Body of pancreas (tissue), 4 donors: ENCODE results near the gene OR12D3.

Experiments used
- POLR2A ChIP-seq, 3 donors: fragments of 450-650 bp; IDR thresholded peaks; one replicate each; pipeline ENCODE4 v1.6.1; 2016; ENCODE audit warnings: antibody characterized with exemption in 3 of 3, mild to moderate bottlenecking in 2 of 3
- TF ChIP-seq, protein P1 (sequence below), 7 experiments: fragments of 450-650 bp in 4 of 7; fragments of 200-600 bp in 3 of 7; sonication (generic) in 3 of 7; IDR thresholded peaks; one replicate each; pipeline ENCODE4 v1.5.1; 2016 to 2019; ENCODE audit warnings: antibody characterized with exemption in 7 of 7

DNA sequence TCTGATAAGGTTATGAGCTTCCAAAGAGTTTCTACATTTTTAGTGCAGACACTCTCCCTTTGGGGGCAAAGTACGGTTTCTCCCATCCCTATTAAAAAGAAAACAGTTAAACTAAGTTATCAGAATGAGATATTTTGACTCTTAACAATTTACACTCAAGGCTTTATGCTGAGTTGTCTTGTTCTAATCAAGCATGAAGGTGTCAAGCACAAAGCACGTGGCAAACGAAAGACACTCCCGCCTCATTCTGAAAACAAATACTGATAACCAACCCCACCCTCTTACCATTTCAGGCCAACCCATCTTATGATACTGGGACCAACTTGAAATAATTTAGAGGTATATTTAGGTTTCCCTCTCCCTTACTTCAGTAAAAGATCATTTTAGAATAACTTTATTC lies 49.3 kb downstream of the OR12D3 start:
- TF ChIP-seq, protein P1, sequence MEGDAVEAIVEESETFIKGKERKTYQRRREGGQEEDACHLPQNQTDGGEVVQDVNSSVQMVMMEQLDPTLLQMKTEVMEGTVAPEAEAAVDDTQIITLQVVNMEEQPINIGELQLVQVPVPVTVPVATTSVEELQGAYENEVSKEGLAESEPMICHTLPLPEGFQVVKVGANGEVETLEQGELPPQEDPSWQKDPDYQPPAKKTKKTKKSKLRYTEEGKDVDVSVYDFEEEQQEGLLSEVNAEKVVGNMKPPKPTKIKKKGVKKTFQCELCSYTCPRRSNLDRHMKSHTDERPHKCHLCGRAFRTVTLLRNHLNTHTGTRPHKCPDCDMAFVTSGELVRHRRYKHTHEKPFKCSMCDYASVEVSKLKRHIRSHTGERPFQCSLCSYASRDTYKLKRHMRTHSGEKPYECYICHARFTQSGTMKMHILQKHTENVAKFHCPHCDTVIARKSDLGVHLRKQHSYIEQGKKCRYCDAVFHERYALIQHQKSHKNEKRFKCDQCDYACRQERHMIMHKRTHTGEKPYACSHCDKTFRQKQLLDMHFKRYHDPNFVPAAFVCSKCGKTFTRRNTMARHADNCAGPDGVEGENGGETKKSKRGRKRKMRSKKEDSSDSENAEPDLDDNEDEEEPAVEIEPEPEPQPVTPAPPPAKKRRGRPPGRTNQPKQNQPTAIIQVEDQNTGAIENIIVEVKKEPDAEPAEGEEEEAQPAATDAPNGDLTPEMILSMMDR (IDR thresholded peaks at IDR 0.05): no peak
- TF ChIP-seq POLR2A (IDR thresholded peaks at IDR 0.05): no peak
